SU-DHL-6 (cell line): ENCODE measurements around the gene PDE2A.

Experiments
- H2AFZ ChIP-seq: fragments of 200-600 bp; sonication (generic); 2 replicates; pipeline ENCODE4 v1.6.1; 2014; ENCODE audit warnings: low read depth, mild to moderate bottlenecking, moderate library complexity, mixed read lengths, antibody characterized with exemption, low read length; ENCODE audit not compliant: severe bottlenecking
- H3F3A ChIP-seq: fragments of 200-600 bp; shearing (Covaris generic); 2 replicates; pipeline ENCODE4 v1.6.0; 2016; ENCODE audit warnings: antibody characterized with exemption, mild to moderate bottlenecking; ENCODE audit not compliant: insufficient read depth
- H3K27ac ChIP-seq: fragments of 200-600 bp; sonication (generic); 2 replicates; pipeline ENCODE4 v1.5.1; 2016; ENCODE audit warnings: low read depth, mild to moderate bottlenecking, low read length, moderate library complexity, mixed read lengths
- H3K27me3 ChIP-seq: fragments of 200-600 bp; sonication (generic), shearing (Covaris generic); 2 replicates; pipeline ENCODE4 v1.6.0; 2014; ENCODE audit warnings: mild to moderate bottlenecking, low read length
- H3K36me3 ChIP-seq: fragments of 200-600 bp; sonication (generic); 2 replicates; pipeline ENCODE4 v1.6.1; 2014; ENCODE audit warnings: mild to moderate bottlenecking, low read length, mixed read lengths
- H3K4me2 ChIP-seq: fragments of 300-600, 200-600 bp; shearing (Covaris generic), sonication (generic); 2 replicates; pipeline ENCODE4 v1.6.0; 2014; ENCODE audit warnings: low read length, low read depth, mild to moderate bottlenecking; ENCODE audit not compliant: poor library complexity, severe bottlenecking
- H3K4me3 ChIP-seq: fragments of 200-600 bp; sonication (generic); 2 replicates; pipeline ENCODE4 v1.5.1; 2014; ENCODE audit warnings: antibody characterized with exemption, low read length, mild to moderate bottlenecking, mixed read lengths; ENCODE audit not compliant: insufficient read depth, poor library complexity, severe bottlenecking
- H3K79me2 ChIP-seq: fragments of 200-600 bp; sonication (generic); 2 replicates; pipeline ENCODE4 v1.6.1; 2014; ENCODE audit warnings: mild to moderate bottlenecking, low read length, moderate library complexity; ENCODE audit not compliant: insufficient read depth
- H3K9ac ChIP-seq: fragments of 200-600 bp; sonication (generic); 2 replicates; pipeline ENCODE4 v1.7.0; 2014; ENCODE audit warnings: mild to moderate bottlenecking, low read length
- H3K9me2 ChIP-seq: fragments of 200-600 bp; sonication (generic); replicated peaks from 2 replicates; pipeline ENCODE4 v1.6.1; 2014; ENCODE audit warnings: low read length; ENCODE audit not compliant: insufficient read depth
- H3K9me3 ChIP-seq: fragments of 200-600 bp; sonication (generic); 2 replicates; pipeline ENCODE4 v1.6.1; 2014; ENCODE audit warnings: low read length, mixed read lengths; ENCODE audit not compliant: insufficient read depth
- H4K20me1 ChIP-seq: fragments of 200-600 bp; sonication (generic); 2 replicates; pipeline ENCODE4 v1.6.1; 2014; ENCODE audit warnings: low read depth, mild to moderate bottlenecking, antibody characterized with exemption, low read length, moderate library complexity, mixed read lengths
- EZH2phosphoT487 ChIP-seq: fragments of 200-600 bp; sonication (generic), shearing (Covaris generic); conservative IDR thresholded peaks from 2 replicates; pipeline ENCODE4 v1.6.1; 2018; ENCODE audit warnings: mild to moderate bottlenecking, antibody characterized with exemption, low read length, moderate library complexity, mixed read lengths
- TF ChIP-seq, protein P1 (sequence below): fragments of 200-600 bp; sonication (generic); IDR thresholded peaks from one replicate; pipeline ENCODE4 v1.5.1; 2017; ENCODE audit warnings: antibody characterized with exemption, mild to moderate bottlenecking, low read length, moderate library complexity; ENCODE audit not compliant: insufficient read depth, poor library complexity, severe bottlenecking

Gene PDE2A

DNA sequence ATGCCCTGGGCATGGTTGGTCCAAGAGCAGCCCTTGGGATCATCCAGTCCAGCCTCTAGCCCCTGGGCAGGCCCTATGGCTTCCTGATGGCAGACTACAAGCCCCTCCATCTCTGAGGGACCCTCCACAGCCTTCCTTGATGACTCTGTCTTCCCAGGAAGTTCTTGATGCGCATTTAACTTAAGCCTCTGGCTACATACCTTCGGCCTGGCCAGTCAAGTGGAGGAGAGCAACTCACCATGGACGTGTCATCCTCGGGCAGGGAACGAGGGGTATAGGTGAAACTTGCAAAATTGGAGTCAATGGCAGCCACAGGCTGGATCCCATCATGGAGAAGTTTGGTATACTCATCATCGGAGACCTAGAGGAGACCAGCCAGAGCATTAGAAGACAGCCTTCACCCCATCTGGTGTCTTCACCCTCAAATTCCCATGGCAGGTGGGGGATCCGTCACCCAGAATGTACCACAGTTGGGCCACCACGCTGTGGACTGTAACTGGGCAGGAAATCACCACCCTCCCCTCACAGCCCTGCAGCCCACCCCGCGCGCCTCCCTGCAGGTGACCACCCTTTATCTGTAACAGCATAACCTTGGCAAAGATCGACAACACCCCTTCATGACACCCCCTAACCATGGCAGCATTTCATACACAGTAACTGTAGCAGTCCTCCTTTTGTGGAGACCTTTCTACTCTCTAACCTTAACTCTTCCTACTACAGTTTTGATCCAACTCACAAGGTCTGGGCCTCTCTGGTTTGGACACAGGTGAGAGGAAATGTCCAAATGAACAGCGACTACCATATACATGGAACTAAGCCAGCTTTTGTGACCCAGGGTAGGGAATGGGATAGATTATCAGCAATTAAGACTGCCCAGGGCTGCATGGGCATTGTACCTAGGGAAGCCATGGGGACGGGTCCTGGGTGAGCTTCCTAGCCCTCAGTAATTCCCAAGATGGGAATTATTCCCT is 91.7 kb downstream of the PDE2A start:
- Histone ChIP-seq H3K4me2 (no peak overlapping the region), H2AFZ (no peak overlapping the region), H3K79me2 (no peaks in the 10 kb centered on the region), H3K9ac (no peak overlapping the region), H3K4me3 (no peak overlapping the region), H4K20me1 (no peaks in the 10 kb centered on the region), H3F3A (no peaks in the 10 kb centered on the region), H3K36me3 (no peaks in the 10 kb centered on the region), H3K9me3 (no peaks in the 10 kb centered on the region), H3K9me2 (no peaks in the 10 kb centered on the region), H3K27me3 (no peaks in the 10 kb centered on the region), H3K27ac (no peak overlapping the region)
- no peak for TF ChIP-seq EZH2phosphoT487
- TF ChIP-seq, protein P1, sequence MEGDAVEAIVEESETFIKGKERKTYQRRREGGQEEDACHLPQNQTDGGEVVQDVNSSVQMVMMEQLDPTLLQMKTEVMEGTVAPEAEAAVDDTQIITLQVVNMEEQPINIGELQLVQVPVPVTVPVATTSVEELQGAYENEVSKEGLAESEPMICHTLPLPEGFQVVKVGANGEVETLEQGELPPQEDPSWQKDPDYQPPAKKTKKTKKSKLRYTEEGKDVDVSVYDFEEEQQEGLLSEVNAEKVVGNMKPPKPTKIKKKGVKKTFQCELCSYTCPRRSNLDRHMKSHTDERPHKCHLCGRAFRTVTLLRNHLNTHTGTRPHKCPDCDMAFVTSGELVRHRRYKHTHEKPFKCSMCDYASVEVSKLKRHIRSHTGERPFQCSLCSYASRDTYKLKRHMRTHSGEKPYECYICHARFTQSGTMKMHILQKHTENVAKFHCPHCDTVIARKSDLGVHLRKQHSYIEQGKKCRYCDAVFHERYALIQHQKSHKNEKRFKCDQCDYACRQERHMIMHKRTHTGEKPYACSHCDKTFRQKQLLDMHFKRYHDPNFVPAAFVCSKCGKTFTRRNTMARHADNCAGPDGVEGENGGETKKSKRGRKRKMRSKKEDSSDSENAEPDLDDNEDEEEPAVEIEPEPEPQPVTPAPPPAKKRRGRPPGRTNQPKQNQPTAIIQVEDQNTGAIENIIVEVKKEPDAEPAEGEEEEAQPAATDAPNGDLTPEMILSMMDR, result no peak

DNA sequence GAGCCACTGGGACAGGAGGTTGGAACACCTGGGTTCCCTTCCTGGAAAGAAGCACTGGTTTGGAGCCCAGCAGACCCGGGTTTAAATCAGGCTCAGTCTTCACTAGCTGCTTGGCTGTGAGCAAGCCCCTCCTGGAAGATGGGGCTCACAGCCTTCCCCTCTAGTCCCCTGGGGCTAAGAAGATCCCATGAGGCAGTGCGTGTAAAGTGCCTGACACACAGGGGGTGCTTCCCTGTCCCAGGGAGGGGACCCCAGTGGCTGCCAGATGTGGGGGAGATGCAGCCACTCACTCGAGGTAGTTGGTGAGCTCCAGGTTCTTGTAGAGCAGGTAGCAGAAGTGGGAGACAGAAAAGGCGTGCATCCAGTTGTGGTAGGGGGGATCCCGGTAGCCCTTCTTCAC is 93.2 kb downstream of the PDE2A start:
- Histone ChIP-seq H3K4me2 (no peak overlapping the region), H3K9ac (no peak overlapping the region)
- TF ChIP-seq, protein P1, result no peak
- TF ChIP-seq EZH2phosphoT487, result no peak

DNA sequence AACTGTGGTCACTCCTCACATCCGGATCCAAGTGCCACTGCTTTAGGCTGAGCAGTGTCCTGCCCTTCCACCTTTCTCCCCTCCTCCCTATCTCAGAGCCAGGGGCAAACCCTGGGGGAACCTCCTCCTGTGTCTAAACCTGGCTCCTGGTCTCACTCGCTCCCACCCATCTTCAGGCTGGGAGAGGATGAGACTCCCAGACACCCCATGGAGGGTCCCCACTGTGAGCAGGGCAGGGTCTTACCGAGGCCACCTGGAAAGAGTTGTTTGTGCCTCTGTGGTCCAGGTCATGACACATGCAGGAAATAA is 93.6 kb downstream of the PDE2A start:
- TF ChIP-seq, protein P1, result no peak
- no peak for TF ChIP-seq EZH2phosphoT487
- H3K36me3 ChIP-seq, result no peaks in the 10 kb centered on the region
- no peak overlapping the region for H3K9ac ChIP-seq
- H3K27ac ChIP-seq, result no peak overlapping the region
- no peaks in the 10 kb centered on the region for H3K27me3 ChIP-seq
- H3K9me3 ChIP-seq, result no peaks in the 10 kb centered on the region
- H3K4me2 ChIP-seq, result no peak overlapping the region
- H3K9me2 ChIP-seq, result no peaks in the 10 kb centered on the region
- no peaks in the 10 kb centered on the region for H3F3A ChIP-seq
- no peaks in the 10 kb centered on the region for H3K79me2 ChIP-seq
- no peak overlapping the region for H3K4me3 ChIP-seq
- no peak overlapping the region for H2AFZ ChIP-seq
- H4K20me1 ChIP-seq, result no peaks in the 10 kb centered on the region

More for the DNA sequence above, 93.2 kb downstream of the PDE2A start:
- no peaks in the 10 kb centered on the region for H3F3A ChIP-seq
- H3K79me2 ChIP-seq, result no peaks in the 10 kb centered on the region
- no peaks in the 10 kb centered on the region for H3K9me2 ChIP-seq
- H3K4me3 ChIP-seq, result no peak overlapping the region
- H3K27me3 ChIP-seq, result no peaks in the 10 kb centered on the region
- H4K20me1 ChIP-seq, result no peaks in the 10 kb centered on the region
- H3K9me3 ChIP-seq, result no peaks in the 10 kb centered on the region
- H2AFZ ChIP-seq, result no peak overlapping the region
- no peaks in the 10 kb centered on the region for H3K36me3 ChIP-seq
- H3K27ac ChIP-seq, result no peak overlapping the region
